Keratinocyte (primary cell): ENCODE results near the gene FRMPD4. TPM values are rescaled to one million over a fixed set of nuclear protein-coding genes. Genes with fewer than 3 reads are reported as not detected.

Source experiments
- DNase-seq: peaks from one replicate; pipeline ENCODE4 v3.0.0-alpha.2; 2011; ENCODE audit warnings: low read depth, missing footprints, low spot score
- FAIRE-seq: peaks from 2 replicates; lab custom pipeline; 2011; peaks lifted over from hg19 to GRCh38; lab: Jason Lieb, UNC
- H2AFZ ChIP-seq: 2 replicates; pipeline ENCODE4 v1.6.0; 2012; ENCODE audit warnings: low read length, control low read depth, inconsistent platforms; ENCODE audit not compliant: control insufficient read depth
- H3K27ac ChIP-seq: 2 replicates; pipeline ENCODE4 v1.5.1; 2011; ENCODE audit warnings: low read length; ENCODE audit not compliant: control insufficient read depth, insufficient read depth
- H3K27me3 ChIP-seq: 3 replicates; pipeline ENCODE4 v1.6.0; 2011; ENCODE audit warnings: low read length; ENCODE audit not compliant: control insufficient read depth, insufficient read depth; ENCODE audit errors: extremely low read depth
- H3K36me3 ChIP-seq, 2 experiments: 2 replicates in 1 of 2; 3 replicates in 1 of 2; pipeline ENCODE4 v1.5.1; 2011; ENCODE audit warnings: low read length in 2 of 2, mild to moderate bottlenecking in 1 of 2; ENCODE audit not compliant: control insufficient read depth in 2 of 2, insufficient read depth in 2 of 2; ENCODE audit errors: extremely low read depth in 1 of 2
- H3K4me1 ChIP-seq: 3 replicates; pipeline ENCODE4 v1.5.1; 2011; ENCODE audit warnings: low read length; ENCODE audit not compliant: control insufficient read depth, insufficient read depth; ENCODE audit errors: extremely low read depth
- H3K4me2 ChIP-seq: 3 replicates; pipeline ENCODE4 v1.6.0; 2011; ENCODE audit warnings: low read depth, low read length; ENCODE audit not compliant: control insufficient read depth, insufficient read depth; ENCODE audit errors: extremely low read depth
- H3K4me3 ChIP-seq, 3 experiments: fragments of 200-600 bp in 1 of 3; sonication (generic) in 1 of 3; 2 replicates in 2 of 3; 3 replicates in 1 of 3; pipeline ENCODE4 v1.5.1; 2011 to 2016; ENCODE audit warnings: low read length in 3 of 3, mild to moderate bottlenecking in 3 of 3, control low read depth in 2 of 3, inconsistent platforms in 1 of 3, low read depth in 1 of 3, mixed read lengths in 1 of 3, mixed run types in 1 of 3, moderate library complexity in 1 of 3; ENCODE audit not compliant: control insufficient read depth in 2 of 3, insufficient read depth in 2 of 3; ENCODE audit errors: extremely low read depth in 1 of 3
- H3K79me2 ChIP-seq: 2 replicates; pipeline ENCODE4 v1.6.0; 2012; ENCODE audit warnings: low read length; ENCODE audit not compliant: control insufficient read depth, insufficient read depth
- H3K9ac ChIP-seq: 3 replicates; pipeline ENCODE4 v1.6.0; 2011; ENCODE audit warnings: low read length; ENCODE audit not compliant: control insufficient read depth, insufficient read depth; ENCODE audit errors: extremely low read depth
- H3K9me1 ChIP-seq: 3 replicates; pipeline ENCODE4 v1.6.0; 2011; ENCODE audit warnings: low read length; ENCODE audit not compliant: control insufficient read depth, insufficient read depth; ENCODE audit errors: extremely low read depth
- H3K9me3 ChIP-seq: 2 replicates; pipeline ENCODE4 v1.5.1; 2012; ENCODE audit warnings: low read depth, low read length; ENCODE audit not compliant: control insufficient read depth
- H4K20me1 ChIP-seq: 3 replicates; pipeline ENCODE4 v1.6.0; 2011; ENCODE audit warnings: low read length; ENCODE audit not compliant: control insufficient read depth, insufficient read depth; ENCODE audit errors: extremely low read depth
- CTCF ChIP-seq, 3 experiments: IDR thresholded peaks in 1 of 3; conservative IDR thresholded peaks in 1 of 3; optimal IDR thresholded peaks in 1 of 3; 2 replicates in 2 of 3; 3 replicates in 1 of 3; pipeline versions ENCODE3 to v1.5.1; 2011; ENCODE audit warnings: low read length in 3 of 3, mild to moderate bottlenecking in 3 of 3, moderate library complexity in 2 of 3, control low read depth in 1 of 3, inconsistent platforms in 1 of 3; ENCODE audit not compliant: insufficient read depth in 2 of 3; ENCODE audit errors: extremely low read depth in 1 of 3
- EZH2 ChIP-seq: IDR thresholded peaks from one replicate; pipeline ENCODE4 v1.6.1; 2012; ENCODE audit warnings: inconsistent platforms, mild to moderate bottlenecking, low read length, moderate library complexity
- dilution Hi-C: fragments of 300-500 bp; cut with MboI; formaldehyde crosslinking; loops from one replicate; pipeline ENCODE4 v1.7.0; 2020; ENCODE audit warnings: low sequenced_read_pairs; ENCODE audit not compliant: extremely low pct_ligation_motif_present
- polyA plus RNA-seq, 5 experiments: library from polyadenylated mRNA; depleted of rRNA in 3 of 5; stranded (reverse) in 3 of 5; stranded (forward) in 1 of 5; unstranded in 1 of 5; fragments of >200 nt; gene quantifications; 1 replicate in 1 of 5; 2 replicates in 3 of 5; 3 replicates in 1 of 5; pipeline versions ENCODE4 v1.2.1 to v1.2.3, GENCODE V29; 2011 to 2012; ENCODE audit warnings: missing spikeins in 2 of 5, low read depth in 1 of 5, low replicate concordance in 1 of 5

FRMPD4 gene
- polyA plus RNA-seq, 1 donor (not counting 4 experiments of a cell fraction or from before 2014, with no cell fraction given), result 0.05 TPM

DNA sequence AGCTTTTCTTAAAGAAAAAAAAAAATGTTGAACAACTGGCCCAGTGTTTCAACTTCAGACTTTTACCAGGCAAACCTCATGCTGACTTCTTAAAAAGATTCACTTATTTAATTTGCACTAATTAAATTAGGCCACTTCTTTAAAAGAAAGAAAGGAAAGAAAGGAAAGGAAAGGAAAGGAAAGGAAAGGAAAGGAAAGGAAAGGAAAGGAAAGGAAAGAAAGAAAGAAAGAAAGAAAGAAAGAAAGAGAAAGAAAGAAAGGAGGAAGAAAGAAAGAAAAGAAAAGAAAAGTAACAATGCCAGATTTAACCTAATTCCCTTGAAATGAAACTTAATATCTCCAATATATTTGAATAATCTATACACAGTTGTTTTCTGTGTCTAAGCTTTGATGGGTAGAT, 581.6 kb downstream of the FRMPD4 start:
- no peak overlapping the region for H3K27ac ChIP-seq
- FAIRE-seq (no peak), DNase-seq (no peak)
- H3K9me1 ChIP-seq, result no peaks in the 10 kb centered on the region
- H3K4me3 ChIP-seq, result no peak overlapping the region
- H3K9me3 ChIP-seq, result no peaks in the 10 kb centered on the region
- H2AFZ ChIP-seq, result no peak overlapping the region
- H3K36me3 ChIP-seq, result no peaks in the 10 kb centered on the region
- TF ChIP-seq EZH2 (no peak), CTCF (optimal IDR thresholded peaks at IDR 0.05 in 1 of 3, IDR thresholded peaks at IDR 0.05 in 1 of 3, conservative IDR thresholded peaks at IDR 0.05 in 1 of 3; ENCODE audit: extremely low read depth in 1 of 3, insufficient read depth in 2 of 3, low read length in 3 of 3) (no peak)
- H4K20me1 ChIP-seq, result no peaks in the 10 kb centered on the region
- dilution Hi-C loops, result no loop called here
- H3K79me2 ChIP-seq, result no peaks in the 10 kb centered on the region
- no peaks in the 10 kb centered on the region for H3K27me3 ChIP-seq
- H3K4me2 ChIP-seq, result no peak overlapping the region
- no peak overlapping the region for H3K9ac ChIP-seq
- no peaks in the 10 kb centered on the region for H3K4me1 ChIP-seq

GRCh38 chrX:12721042-12721441, 582.8 kb downstream of the FRMPD4 start:
- dilution Hi-C loops, result no loop called here
- DNase-seq, result no peak

More at GRCh38 chrX:12721042-12721441, 582.8 kb downstream of the FRMPD4 start:
- no peak for FAIRE-seq
- no peaks in the 10 kb centered on the region for H3K27me3 ChIP-seq
- no peaks in the 10 kb centered on the region for H3K9me3 ChIP-seq
- no peak overlapping the region for H3K9ac ChIP-seq
- no peak overlapping the region for H3K4me3 ChIP-seq
- no peaks in the 10 kb centered on the region for H3K36me3 ChIP-seq
- H3K27ac ChIP-seq, result no peak overlapping the region
- H3K4me2 ChIP-seq, result no peak overlapping the region
- H3K79me2 ChIP-seq, result no peaks in the 10 kb centered on the region
- no peaks in the 10 kb centered on the region for H4K20me1 ChIP-seq
- H2AFZ ChIP-seq, result no peak overlapping the region
- no peaks in the 10 kb centered on the region for H3K4me1 ChIP-seq
- no peaks in the 10 kb centered on the region for H3K9me1 ChIP-seq
- TF ChIP-seq EZH2, result no peak
- no peak for TF ChIP-seq CTCF (optimal IDR thresholded peaks at IDR 0.05 in 1 of 3, IDR thresholded peaks at IDR 0.05 in 1 of 3, conservative IDR thresholded peaks at IDR 0.05 in 1 of 3; ENCODE audit: extremely low read depth in 1 of 3, insufficient read depth in 2 of 3, low read length in 3 of 3)
